ENCODE data around the gene ARHGAP30. TPM values are rescaled to one million over a fixed set of nuclear protein-coding genes. Genes with fewer than 3 reads are reported as not detected.

The ARHGAP30 gene
- total RNA-seq, 1 experiment from 2014 or later: 0.55 TPM

DNA sequence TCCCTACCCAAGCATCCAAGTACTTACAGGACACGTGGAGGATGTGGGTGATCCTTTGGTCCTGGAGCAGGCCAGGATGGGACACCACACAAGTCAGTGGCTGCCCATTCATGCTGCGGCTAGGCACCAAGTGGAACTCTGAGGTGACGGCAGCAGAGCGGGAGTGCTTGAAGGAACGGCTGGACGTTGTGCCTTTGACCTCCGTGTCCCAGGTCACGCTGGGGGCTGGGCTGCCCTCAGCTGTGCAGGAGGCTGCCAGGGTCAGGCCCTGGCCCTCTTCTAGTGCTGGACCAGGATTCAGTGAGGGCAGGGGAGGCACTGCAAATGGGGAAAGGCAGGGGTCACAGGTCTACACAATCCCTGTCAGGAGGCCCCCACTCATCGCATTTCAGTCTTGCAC lies 7.7 kb upstream of the ARHGAP30 start:
- no peaks in the 10 kb centered on the region for H3K79me2 ChIP-seq (ENCODE audit: low read length)
- peaks cover 19% of the 10 kb centered on the region for H3K4me1 ChIP-seq (ENCODE audit: insufficient read depth, low read length)

DNA sequence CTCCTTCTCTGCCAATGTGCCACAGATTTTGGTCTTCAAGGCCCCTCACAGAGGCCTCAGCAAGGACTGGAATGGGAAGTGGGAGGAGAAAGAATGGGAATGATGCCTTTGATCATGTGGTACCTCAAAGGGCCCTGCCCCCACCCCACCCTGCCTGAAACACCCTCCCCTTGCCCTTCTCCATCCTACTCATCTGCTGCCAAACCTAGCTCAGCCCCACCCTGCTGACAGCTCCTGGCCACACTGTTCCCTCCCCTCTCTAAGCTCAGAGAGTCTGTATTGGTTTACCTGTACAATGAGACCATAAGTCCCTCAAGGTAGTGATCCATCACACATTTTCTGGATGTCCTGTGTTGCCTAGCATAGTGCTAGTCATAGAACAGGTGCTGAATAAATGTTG lies 6.7 kb upstream of the ARHGAP30 start:
- BruUV-seq (replicated peaks): no TSS peak
- CTCF ChIA-PET: no interaction called here
- POLR2A ChIA-PET (ENCODE audit: unreplicated experiment): no interaction called here
- intact Hi-C loops (cut with micrococcal nuclease): no loop called here
- ATAC-seq (no peak), DNase-seq (no peak)
- H3K27ac ChIP-seq (ENCODE audit: low read length): no peak overlapping the region
- H3K79me2 ChIP-seq (ENCODE audit: low read length): no peaks in the 10 kb centered on the region
- H3K4me3 ChIP-seq (ENCODE audit: low read length): no peak overlapping the region
- H3K4me1 ChIP-seq (ENCODE audit: insufficient read depth, low read length): peaks cover 9% of the 10 kb centered on the region
- no peak overlapping the region for H2AFZ ChIP-seq (ENCODE audit: low read length)
- TF ChIP-seq EZH2 (IDR thresholded peaks at IDR 0.05; ENCODE audit: low read length, unreplicated experiment) (no peak), EZH2phosphoT487 (IDR thresholded peaks at IDR 0.05; ENCODE audit: borderline replicate concordance, low read length) (no peak)
- TF ChIP-seq, protein P1, sequence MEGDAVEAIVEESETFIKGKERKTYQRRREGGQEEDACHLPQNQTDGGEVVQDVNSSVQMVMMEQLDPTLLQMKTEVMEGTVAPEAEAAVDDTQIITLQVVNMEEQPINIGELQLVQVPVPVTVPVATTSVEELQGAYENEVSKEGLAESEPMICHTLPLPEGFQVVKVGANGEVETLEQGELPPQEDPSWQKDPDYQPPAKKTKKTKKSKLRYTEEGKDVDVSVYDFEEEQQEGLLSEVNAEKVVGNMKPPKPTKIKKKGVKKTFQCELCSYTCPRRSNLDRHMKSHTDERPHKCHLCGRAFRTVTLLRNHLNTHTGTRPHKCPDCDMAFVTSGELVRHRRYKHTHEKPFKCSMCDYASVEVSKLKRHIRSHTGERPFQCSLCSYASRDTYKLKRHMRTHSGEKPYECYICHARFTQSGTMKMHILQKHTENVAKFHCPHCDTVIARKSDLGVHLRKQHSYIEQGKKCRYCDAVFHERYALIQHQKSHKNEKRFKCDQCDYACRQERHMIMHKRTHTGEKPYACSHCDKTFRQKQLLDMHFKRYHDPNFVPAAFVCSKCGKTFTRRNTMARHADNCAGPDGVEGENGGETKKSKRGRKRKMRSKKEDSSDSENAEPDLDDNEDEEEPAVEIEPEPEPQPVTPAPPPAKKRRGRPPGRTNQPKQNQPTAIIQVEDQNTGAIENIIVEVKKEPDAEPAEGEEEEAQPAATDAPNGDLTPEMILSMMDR (conservative IDR thresholded peaks at IDR 0.05; ENCODE audit: low read depth, low read length): no peak
- no peaks in the 10 kb centered on the region for H3F3A ChIP-seq (ENCODE audit: low read length, unreplicated experiment)
- no peak overlapping the region for H3K9ac ChIP-seq (ENCODE audit: low read length)
- no peaks in the 10 kb centered on the region for H3K9me2 ChIP-seq (replicated peaks; ENCODE audit: low read length)
- H3K9me3 ChIP-seq (ENCODE audit: low read length): no peaks in the 10 kb centered on the region
- no peak overlapping the region for H3K4me2 ChIP-seq (ENCODE audit: low read length)
- H4K20me1 ChIP-seq (ENCODE audit: low read length): no peaks in the 10 kb centered on the region
- H3K36me3 ChIP-seq (ENCODE audit: low read depth, low read length): no peaks in the 10 kb centered on the region
- H3K27me3 ChIP-seq (ENCODE audit: low read length): no peaks in the 10 kb centered on the region

More for the DNA sequence above, 7.7 kb upstream of the ARHGAP30 start:
- ChIA-PET CTCF (no interaction called here), POLR2A (ENCODE audit: unreplicated experiment) (no interaction called here)
- Histone ChIP-seq H3K27ac (ENCODE audit: low read length) (no peak overlapping the region), H3K9me3 (ENCODE audit: low read length) (no peaks in the 10 kb centered on the region), H4K20me1 (ENCODE audit: low read length) (no peaks in the 10 kb centered on the region), H3K4me2 (ENCODE audit: low read length) (no peak overlapping the region), H3K4me3 (ENCODE audit: low read length) (no peak overlapping the region), H3K9me2 (replicated peaks; ENCODE audit: low read length) (no peaks in the 10 kb centered on the region), H3K9ac (ENCODE audit: low read length) (no peak overlapping the region), H2AFZ (ENCODE audit: low read length) (no peak overlapping the region), H3F3A (ENCODE audit: low read length, unreplicated experiment) (no peaks in the 10 kb centered on the region), H3K27me3 (ENCODE audit: low read length) (no peaks in the 10 kb centered on the region), H3K36me3 (ENCODE audit: low read depth, low read length) (no peaks in the 10 kb centered on the region)
- intact Hi-C loops (cut with micrococcal nuclease): no loop called here
- BruUV-seq (replicated peaks): no TSS peak
- ATAC-seq (no peak), DNase-seq (no peak)
- TF ChIP-seq, protein P1 (conservative IDR thresholded peaks at IDR 0.05; ENCODE audit: low read depth, low read length): no peak
- TF ChIP-seq EZH2phosphoT487 (IDR thresholded peaks at IDR 0.05; ENCODE audit: borderline replicate concordance, low read length) (no peak), EZH2 (IDR thresholded peaks at IDR 0.05; ENCODE audit: low read length, unreplicated experiment) (no peak)

DNA sequence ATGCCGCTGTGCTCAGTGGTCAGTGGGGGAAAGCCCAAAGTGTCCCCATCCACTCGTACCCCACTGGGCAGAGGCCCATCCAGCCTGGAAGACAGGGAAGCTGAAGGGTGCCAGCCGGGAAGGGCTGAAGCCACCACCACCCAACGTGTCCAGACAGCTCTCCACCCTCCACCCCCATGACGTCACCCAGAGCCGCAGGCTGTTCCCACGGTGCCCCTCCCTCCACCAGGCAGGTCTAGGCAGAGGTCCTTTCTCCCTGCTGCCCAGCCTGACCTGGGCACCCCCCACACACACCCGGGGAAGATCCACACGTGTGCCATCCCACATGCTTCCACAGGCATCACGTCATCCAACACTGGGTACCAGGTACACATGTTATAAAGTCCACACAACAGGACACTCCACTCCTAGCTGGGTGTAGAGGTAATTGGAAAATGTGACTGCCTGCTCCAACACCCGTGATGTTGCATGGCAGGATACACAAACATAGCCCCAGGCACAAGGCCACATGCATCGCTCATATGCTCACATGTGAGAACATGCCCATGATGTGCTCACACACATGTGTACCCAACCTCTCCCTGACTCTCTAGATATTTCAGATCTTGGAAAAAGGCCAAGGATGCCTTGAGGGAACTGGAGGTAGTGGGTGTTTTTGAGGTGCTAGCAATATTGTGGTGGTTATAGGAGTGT lies 5.1 kb upstream of the ARHGAP30 start:
- ATAC-seq: no peak
- no peak overlapping the region for H3K4me2 ChIP-seq (ENCODE audit: low read length)
- H3F3A ChIP-seq (ENCODE audit: low read length, unreplicated experiment): no peaks in the 10 kb centered on the region
- H3K79me2 ChIP-seq (ENCODE audit: low read length): no peaks in the 10 kb centered on the region
- no peaks in the 10 kb centered on the region for H3K4me1 ChIP-seq (ENCODE audit: insufficient read depth, low read length)
- TF ChIP-seq EZH2phosphoT487 (IDR thresholded peaks at IDR 0.05; ENCODE audit: borderline replicate concordance, low read length): no peak
- TF ChIP-seq EZH2 (IDR thresholded peaks at IDR 0.05; ENCODE audit: low read length, unreplicated experiment): no peak
- TF ChIP-seq, protein P1 (conservative IDR thresholded peaks at IDR 0.05; ENCODE audit: low read depth, low read length): no peak
- H3K27me3 ChIP-seq (ENCODE audit: low read length): no peaks in the 10 kb centered on the region
- ChIA-PET POLR2A (ENCODE audit: unreplicated experiment) (no interaction called here), CTCF (no interaction called here)
- intact Hi-C loops (cut with micrococcal nuclease): no loop called here
- H3K36me3 ChIP-seq (ENCODE audit: low read depth, low read length): no peaks in the 10 kb centered on the region
- H2AFZ ChIP-seq (ENCODE audit: low read length): no peak overlapping the region
- no peaks in the 10 kb centered on the region for H3K9me2 ChIP-seq (replicated peaks; ENCODE audit: low read length)
- no peaks in the 10 kb centered on the region for H3K9me3 ChIP-seq (ENCODE audit: low read length)
- no peak overlapping the region for H3K27ac ChIP-seq (ENCODE audit: low read length)
- no peaks in the 10 kb centered on the region for H4K20me1 ChIP-seq (ENCODE audit: low read length)
- no peak for DNase-seq
- no peak overlapping the region for H3K9ac ChIP-seq (ENCODE audit: low read length)
- H3K4me3 ChIP-seq (ENCODE audit: low read length): no peak overlapping the region
- BruUV-seq (replicated peaks): no TSS peak

Data from PC-3 (cell line).